Gastrocnemius medialis (tissue), 4 donors: ENCODE data around the gene IQCH. TPM values are rescaled to one million over a fixed set of nuclear protein-coding genes. Genes with fewer than 3 reads are reported as not detected.

Experiments
- ATAC-seq, 2 donors: fragments of 150-250 bp; one replicate each; pipeline ENCODE4 v1.9.1; 2016
- DNase-seq, 2 donors: peaks; one replicate each; pipeline ENCODE4 v3.0.0-alpha.2; 2019
- H3K27ac ChIP-seq, 4 donors: fragments of 200-600 bp; sonication (generic); 1 replicate in 1 of 4; 2 replicates in 3 of 4; pipeline ENCODE4 v1.5.1; 2016 to 2018; ENCODE audit warnings: mild to moderate bottlenecking in 2 of 4, moderate library complexity in 1 of 4
- H3K27me3 ChIP-seq, 3 donors: fragments of 200-600 bp; sonication (generic) in 2 of 3; 1 replicate in 1 of 3; 2 replicates in 2 of 3; pipeline versions ENCODE4 v1.5.1 to v1.6.0; 2016 to 2019; ENCODE audit warnings: mild to moderate bottlenecking in 1 of 3, moderate library complexity in 1 of 3
- H3K36me3 ChIP-seq, 2 donors: fragments of 200-600 bp; sonication (generic) in 1 of 2; one replicate each; pipeline ENCODE4 v1.5.1; 2017 to 2018
- H3K4me1 ChIP-seq, 2 donors: fragments of 200-600 bp; sonication (generic) in 1 of 2; one replicate each; pipeline ENCODE4 v1.5.1; 2016 to 2017; ENCODE audit warnings: mild to moderate bottlenecking in 2 of 2
- H3K4me3 ChIP-seq, 4 donors: fragments of 200-600 bp; sonication (generic) in 3 of 4; 1 replicate in 1 of 4; 2 replicates in 3 of 4; pipeline ENCODE4 v1.5.1; 2016 to 2019; ENCODE audit warnings: mild to moderate bottlenecking in 2 of 4
- H3K9me3 ChIP-seq, 3 donors: fragments of 200-600 bp; sonication (generic) in 2 of 3; 1 replicate in 1 of 3; 2 replicates in 2 of 3; pipeline ENCODE4 v1.5.1; 2016 to 2019
- CTCF ChIP-seq, 5 experiments: fragments of 450-650 bp in 3 of 5; fragments of 200-600 bp in 2 of 5; sonication (generic) in 2 of 5; IDR thresholded peaks in 4 of 5; conservative IDR thresholded peaks in 1 of 5; 1 replicate in 4 of 5; 2 replicates in 1 of 5; pipeline ENCODE4 v1.5.1; 2016 to 2019; ENCODE audit warnings: antibody characterized with exemption in 5 of 5, mild to moderate bottlenecking in 3 of 5, moderate library complexity in 3 of 5
- POLR2A ChIP-seq, 2 donors: fragments of 450-650 bp; IDR thresholded peaks; one replicate each; pipeline ENCODE4 v1.6.1; 2017; ENCODE audit warnings: antibody characterized with exemption in 2 of 2, mild to moderate bottlenecking in 2 of 2, moderate library complexity in 2 of 2
- in situ Hi-C, 4 donors: fragments of 200-750 bp; cut with MboI; loops; one replicate each; pipeline versions ENCODE4 v1.15.0 to v1.8.0; 2017; ENCODE audit warnings: low sequenced_read_pairs in 4 of 4
- intact Hi-C: fragments of 100-400 bp; cut with DNase I; formaldehyde crosslinking; loops from one replicate; pipeline ENCODE4 v1.15.1; 2023; ENCODE audit warnings: low total_unique reads
- total RNA-seq, 4 donors: library from RNA; depleted of rRNA; stranded (reverse); fragments of >200 nt; gene quantifications; one replicate each; pipeline versions ENCODE4 v1.1.0 to v1.2.3, GENCODE V29; 2016

IQCH gene
- total RNA-seq, 4 donors from 2014 or later: 0.07 to 0.65 (median 0.32) TPM

GRCh38 chr15:67267440-67267839, 12.9 kb downstream of the IQCH start:
- Histone ChIP-seq H3K4me1 (no peaks in the 10 kb centered on the region), H3K27me3 (no peaks in the 10 kb centered on the region), H3K9me3 (no peaks in the 10 kb centered on the region), H3K36me3 (no peaks in the 10 kb centered on the region), H3K27ac (no peak overlapping the region), H3K4me3 (no peak overlapping the region)
- no peak for TF ChIP-seq CTCF (IDR thresholded peaks at IDR 0.05 in 4 of 5, conservative IDR thresholded peaks at IDR 0.05 in 1 of 5)
- TF ChIP-seq POLR2A (IDR thresholded peaks at IDR 0.05): no peak
- in situ Hi-C loops: no loop called here
- no peak for ATAC-seq
- intact Hi-C loops: no loop called here
- no peak for DNase-seq

- no peak for TF ChIP-seq POLR2A (IDR thresholded peaks at IDR 0.05)
- no peak for TF ChIP-seq CTCF (IDR thresholded peaks at IDR 0.05 in 4 of 5, conservative IDR thresholded peaks at IDR 0.05 in 1 of 5)
- DNase-seq: no peak
- H3K4me3 ChIP-seq: no peak overlapping the region
- intact Hi-C loops (no loop called here), in situ Hi-C loops (no loop called here)
- H3K27me3 ChIP-seq: no peaks in the 10 kb centered on the region
- no peak overlapping the region for H3K27ac ChIP-seq
- H3K36me3 ChIP-seq: no peaks in the 10 kb centered on the region
- H3K9me3 ChIP-seq: no peaks in the 10 kb centered on the region
- no peak for ATAC-seq
- H3K4me1 ChIP-seq: no peaks in the 10 kb centered on the region
These were observed 13.7 kb downstream of the IQCH start for GRCh38 chr15:67267951-67268941.

GRCh38 chr15:67274236-67274635, 19.6 kb downstream of the IQCH start:
- DNase-seq (no peak), ATAC-seq (no peak)
- in situ Hi-C loops (no loop called here), intact Hi-C loops (no loop called here)
- H3K4me1 ChIP-seq: no peaks in the 10 kb centered on the region
- H3K4me3 ChIP-seq: no peak overlapping the region
- no peaks in the 10 kb centered on the region for H3K27me3 ChIP-seq
- TF ChIP-seq CTCF (IDR thresholded peaks at IDR 0.05 in 4 of 5, conservative IDR thresholded peaks at IDR 0.05 in 1 of 5): no peak
- no peak for TF ChIP-seq POLR2A (IDR thresholded peaks at IDR 0.05)
- no peaks in the 10 kb centered on the region for H3K36me3 ChIP-seq
- no peaks in the 10 kb centered on the region for H3K9me3 ChIP-seq
- no peak overlapping the region for H3K27ac ChIP-seq

GRCh38 chr15:67276666-67277065, 22.1 kb downstream of the IQCH start:
- Histone ChIP-seq H3K9me3 (no peaks in the 10 kb centered on the region), H3K36me3 (no peaks in the 10 kb centered on the region), H3K4me1 (no peaks in the 10 kb centered on the region), H3K27ac (no peak overlapping the region), H3K4me3 (no peak overlapping the region), H3K27me3 (no peaks in the 10 kb centered on the region)
- in situ Hi-C loops: no loop called here
- no peak for TF ChIP-seq POLR2A (IDR thresholded peaks at IDR 0.05)
- TF ChIP-seq CTCF (IDR thresholded peaks at IDR 0.05 in 4 of 5, conservative IDR thresholded peaks at IDR 0.05 in 1 of 5): no peak
- no peak for ATAC-seq
- DNase-seq: no peak
- intact Hi-C loops: no loop called here
